Activated naive CD4-positive, alpha-beta T cell treated with anti-CD3 and anti-CD28 coated beads, Interleukin-2, amount 50 U/mL, for 24 hours (primary cell): ENCODE data around the gene FAIM2.

ENCODE experiments used
- H3K27ac Mint-ChIP-seq: one replicate; pipeline ENCODE4 v1.8.0; 2021; ENCODE audit warnings: mild to moderate bottlenecking, mixed read lengths
- H3K27me3 Mint-ChIP-seq: one replicate; pipeline ENCODE4 v1.8.0; 2021; ENCODE audit warnings: mixed read lengths
- H3K36me3 Mint-ChIP-seq: one replicate; pipeline ENCODE4 v1.8.0; 2021; ENCODE audit warnings: mixed read lengths
- H3K4me1 Mint-ChIP-seq: one replicate; pipeline ENCODE4 v1.8.0; 2021; ENCODE audit warnings: mixed read lengths
- H3K4me3 Mint-ChIP-seq: one replicate; pipeline ENCODE4 v1.8.0; 2021; ENCODE audit warnings: mild to moderate bottlenecking, mixed read lengths
- H3K9me3 Mint-ChIP-seq: one replicate; pipeline ENCODE4 v1.8.0; 2021; ENCODE audit warnings: mixed read lengths

Gene FAIM2

GRCh38 chr12:49824416-49824815, 79.3 kb downstream of the FAIM2 start:
- Mint-ChIP-seq H3K27me3 (no peaks in the 10 kb centered on the region), H3K4me1 (peaks cover 64% of the 10 kb centered on the region), H3K36me3 (peaks cover 3% of the 10 kb centered on the region), H3K9me3 (no peaks in the 10 kb centered on the region), H3K4me3 (no peak overlapping the region), H3K27ac (no peak overlapping the region)

- peaks cover 4% of the 10 kb centered on the region for H3K36me3 Mint-ChIP-seq
- no peak overlapping the region for H3K4me3 Mint-ChIP-seq
- peaks cover 62% of the 10 kb centered on the region for H3K4me1 Mint-ChIP-seq
- no peak overlapping the region for H3K27ac Mint-ChIP-seq
- no peaks in the 10 kb centered on the region for H3K9me3 Mint-ChIP-seq
- H3K27me3 Mint-ChIP-seq, result no peaks in the 10 kb centered on the region
These were observed 79.7 kb downstream of the FAIM2 start for GRCh38 chr12:49823951-49824350.

GRCh38 chr12:49823350-49823749, 80.3 kb downstream of the FAIM2 start:
- no peaks in the 10 kb centered on the region for H3K9me3 Mint-ChIP-seq

GRCh38 chr12:49821373-49822287, 82.1 kb downstream of the FAIM2 start:
- H3K36me3 Mint-ChIP-seq, result peaks cover 4% of the 10 kb centered on the region
- no peak overlapping the region for H3K27ac Mint-ChIP-seq
- no peaks in the 10 kb centered on the region for H3K9me3 Mint-ChIP-seq
- H3K4me3 Mint-ChIP-seq, result no peak overlapping the region
- H3K27me3 Mint-ChIP-seq, result no peaks in the 10 kb centered on the region
- H3K4me1 Mint-ChIP-seq, result peaks cover 51% of the 10 kb centered on the region

More at GRCh38 chr12:49823350-49823749, 80.3 kb downstream of the FAIM2 start:
- Mint-ChIP-seq H3K4me1 (peaks cover 56% of the 10 kb centered on the region), H3K27ac (no peak overlapping the region), H3K4me3 (no peak overlapping the region), H3K36me3 (peaks cover 4% of the 10 kb centered on the region), H3K27me3 (no peaks in the 10 kb centered on the region)

GRCh38 chr12:49819786-49820185, 83.9 kb downstream of the FAIM2 start:
- Mint-ChIP-seq H3K36me3 (peaks cover 6% of the 10 kb centered on the region), H3K9me3 (no peaks in the 10 kb centered on the region), H3K4me3 (no peak overlapping the region), H3K27ac (no peak overlapping the region), H3K27me3 (no peaks in the 10 kb centered on the region), H3K4me1 (peaks cover 38% of the 10 kb centered on the region)

- no peak overlapping the region for H3K27ac Mint-ChIP-seq
- no peaks in the 10 kb centered on the region for H3K9me3 Mint-ChIP-seq
- H3K36me3 Mint-ChIP-seq, result peaks cover 10% of the 10 kb centered on the region
- H3K4me3 Mint-ChIP-seq, result no peak overlapping the region
- peaks cover 42% of the 10 kb centered on the region for H3K4me1 Mint-ChIP-seq
- H3K27me3 Mint-ChIP-seq, result no peaks in the 10 kb centered on the region
These were observed 85.3 kb downstream of the FAIM2 start for GRCh38 chr12:49818241-49818895.
